ENCODE results near the gene CHST15. TPM values are rescaled to one million over a fixed set of nuclear protein-coding genes. Genes with fewer than 3 reads are reported as not detected.

The CHST15 gene
- total and polyA plus RNA-seq, 2 of the 13 experiments (the other 11 are each of a cell fraction or from before 2014, with no cell fraction given), result 1.4 to 94.7 TPM

GRCh38 chr10:124035928-124036558 is 57.4 kb downstream of the CHST15 start (continued):
- TF ChIP-seq KLF6 (CRISPR knock-in tag; IDR thresholded peaks at IDR 0.05), result 0 out of 2 replicates have a peak, but pooled peaks have one; percentile 60
- TF ChIP-seq PRDM15 (CRISPR knock-in tag; IDR thresholded peaks at IDR 0.05), result no peak
- no peak for TF ChIP-seq ZNF775 (CRISPR knock-in tag; IDR thresholded peaks at IDR 0.05; ENCODE audit: borderline replicate concordance)
- TF ChIP-seq NFE2L2 (IDR thresholded peaks at IDR 0.05; ENCODE audit: low read length), result no peak
- TF ChIP-seq AGO1 (IDR thresholded peaks at IDR 0.05; ENCODE audit: low read depth, low read length, poor library complexity, severe bottlenecking), result no peak
- no peak for TF ChIP-seq CCAR2 (optimal IDR thresholded peaks at IDR 0.05; ENCODE audit: low read depth, low read length)
- TF ChIP-seq HCFC1 (IDR thresholded peaks at IDR 0.05; ENCODE audit: low read depth, low read length), result no peak
- TF ChIP-seq KLF12 (CRISPR knock-in tag; IDR thresholded peaks at IDR 0.05; ENCODE audit: borderline replicate concordance), result peak; percentile 75; the same call in 1 of the 2 replicates
- TF ChIP-seq MXI1 (IDR thresholded peaks at IDR 0.05; ENCODE audit: borderline replicate concordance, low read depth, low read length), result peak; percentile 75; the same call in 2 of the 3 replicates
- TF ChIP-seq ZUFSP (CRISPR knock-in tag; IDR thresholded peaks at IDR 0.05; ENCODE audit: borderline replicate concordance), result no peak
- TF ChIP-seq NBN (conservative IDR thresholded peaks at IDR 0.05), result no peak
- TF ChIP-seq CBX2 (IDR thresholded peaks at IDR 0.05; ENCODE audit: low read depth, low read length), result no peak
- no peak for TF ChIP-seq CBX2 (CRISPR knock-in tag; IDR thresholded peaks at IDR 0.05; ENCODE audit: low read depth)
- TF ChIP-seq, protein P1, sequence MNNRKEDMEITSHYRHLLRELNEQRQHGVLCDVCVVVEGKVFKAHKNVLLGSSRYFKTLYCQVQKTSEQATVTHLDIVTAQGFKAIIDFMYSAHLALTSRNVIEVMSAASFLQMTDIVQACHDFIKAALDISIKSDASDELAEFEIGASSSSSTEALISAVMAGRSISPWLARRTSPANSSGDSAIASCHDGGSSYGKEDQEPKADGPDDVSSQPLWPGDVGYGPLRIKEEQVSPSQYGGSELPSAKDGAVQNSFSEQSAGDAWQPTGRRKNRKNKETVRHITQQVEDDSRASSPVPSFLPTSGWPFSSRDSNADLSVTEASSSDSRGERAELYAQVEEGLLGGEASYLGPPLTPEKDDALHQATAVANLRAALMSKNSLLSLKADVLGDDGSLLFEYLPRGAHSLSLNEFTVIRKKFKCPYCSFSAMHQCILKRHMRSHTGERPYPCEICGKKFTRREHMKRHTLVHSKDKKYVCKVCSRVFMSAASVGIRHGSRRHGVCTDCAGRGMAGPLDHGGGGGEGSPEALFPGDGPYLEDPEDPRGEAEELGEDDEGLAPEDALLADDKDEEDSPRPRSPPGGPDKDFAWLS (CRISPR knock-in tag; IDR thresholded peaks at IDR 0.05; ENCODE audit: borderline replicate concordance), result no peak
- TF ChIP-seq ZNF589 (CRISPR knock-in tag; conservative IDR thresholded peaks at IDR 0.05), result peak; percentile 63; the same call in 1 of the 2 replicates
- no peak for TF ChIP-seq ZNF3 (CRISPR knock-in tag; IDR thresholded peaks at IDR 0.05)
- TF ChIP-seq, protein P2, sequence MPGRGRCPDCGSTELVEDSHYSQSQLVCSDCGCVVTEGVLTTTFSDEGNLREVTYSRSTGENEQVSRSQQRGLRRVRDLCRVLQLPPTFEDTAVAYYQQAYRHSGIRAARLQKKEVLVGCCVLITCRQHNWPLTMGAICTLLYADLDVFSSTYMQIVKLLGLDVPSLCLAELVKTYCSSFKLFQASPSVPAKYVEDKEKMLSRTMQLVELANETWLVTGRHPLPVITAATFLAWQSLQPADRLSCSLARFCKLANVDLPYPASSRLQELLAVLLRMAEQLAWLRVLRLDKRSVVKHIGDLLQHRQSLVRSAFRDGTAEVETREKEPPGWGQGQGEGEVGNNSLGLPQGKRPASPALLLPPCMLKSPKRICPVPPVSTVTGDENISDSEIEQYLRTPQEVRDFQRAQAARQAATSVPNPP (CRISPR knock-in tag; IDR thresholded peaks at IDR 0.05), result peak; percentile 40; the same call in 1 of the 2 replicates

Data from HepG2 (cell line).